HG03378 (cell line): Measurements from ENCODE around the gene NECTIN2.
"Not testable (repeated sequence)": the region's sequence is repeated elsewhere in the genome, so short reads cannot be mapped to it uniquely, and the experiment has no call there.

ENCODE experiments used
- ATAC-seq: cut with Tn5 transposase; IDR thresholded peaks from one replicate; pipeline ENCODE4 v1.9.1; 2021; ENCODE audit warnings: mild to moderate bottlenecking, moderate library complexity; ENCODE audit not compliant: unreplicated experiment

NECTIN2 gene

DNA sequence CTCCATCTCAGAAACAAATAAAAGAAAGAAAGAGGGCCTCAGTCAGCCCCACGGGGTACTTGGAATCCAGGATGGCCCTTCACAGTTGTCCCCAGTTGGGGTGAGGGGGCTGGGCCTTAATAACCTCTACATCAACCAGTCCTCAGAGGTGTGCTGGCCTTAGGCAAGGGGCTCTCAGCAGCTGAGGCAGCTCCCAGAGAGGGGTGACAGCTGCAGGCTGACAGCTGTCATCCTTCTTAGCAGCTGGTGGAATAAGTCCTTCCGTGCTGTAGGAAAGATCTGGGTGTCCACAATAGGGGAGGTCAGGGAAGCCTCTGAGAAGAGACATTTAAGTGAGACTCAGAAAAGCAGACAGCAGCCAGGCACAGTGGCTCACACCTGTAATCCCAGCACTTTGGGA is 29.8 kb upstream of the NECTIN2 start:
- ATAC-seq = no peak

DNA sequence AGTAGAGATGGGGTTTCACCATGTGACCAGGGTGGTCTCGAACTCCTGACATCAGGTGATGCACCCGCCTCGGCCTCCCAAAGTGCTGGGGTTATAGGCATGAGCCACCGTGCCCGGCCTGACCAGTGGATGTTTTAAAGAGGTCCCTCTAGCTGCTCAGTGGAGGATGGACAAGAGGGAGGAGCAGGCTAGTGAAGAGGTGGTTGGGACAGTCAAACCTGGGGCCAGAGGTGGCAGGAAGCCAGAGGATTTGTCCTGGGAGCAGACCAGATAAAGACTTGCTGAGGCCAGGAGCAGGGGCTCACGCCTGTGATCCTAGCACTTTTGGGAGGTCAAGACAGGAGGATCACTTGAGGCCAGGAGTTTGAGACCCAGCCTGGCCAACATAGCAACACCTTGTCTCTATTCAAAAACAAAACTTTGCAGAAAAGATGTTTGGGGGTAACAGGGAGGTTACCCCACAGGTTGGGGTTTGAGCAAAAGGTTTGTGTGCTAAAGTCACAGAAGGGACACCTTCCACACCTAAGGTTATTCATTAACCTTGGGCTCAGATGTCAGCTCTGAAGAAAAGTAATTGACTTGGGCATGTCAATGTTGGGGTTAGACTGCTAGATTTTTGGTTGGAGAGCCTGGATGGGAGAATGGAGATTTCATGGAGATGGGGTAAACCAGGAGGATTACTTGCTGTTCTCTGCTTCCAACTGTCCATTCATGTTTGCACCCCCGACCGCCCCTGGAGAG is 28.2 kb upstream of the NECTIN2 start:
- no peak for ATAC-seq

DNA sequence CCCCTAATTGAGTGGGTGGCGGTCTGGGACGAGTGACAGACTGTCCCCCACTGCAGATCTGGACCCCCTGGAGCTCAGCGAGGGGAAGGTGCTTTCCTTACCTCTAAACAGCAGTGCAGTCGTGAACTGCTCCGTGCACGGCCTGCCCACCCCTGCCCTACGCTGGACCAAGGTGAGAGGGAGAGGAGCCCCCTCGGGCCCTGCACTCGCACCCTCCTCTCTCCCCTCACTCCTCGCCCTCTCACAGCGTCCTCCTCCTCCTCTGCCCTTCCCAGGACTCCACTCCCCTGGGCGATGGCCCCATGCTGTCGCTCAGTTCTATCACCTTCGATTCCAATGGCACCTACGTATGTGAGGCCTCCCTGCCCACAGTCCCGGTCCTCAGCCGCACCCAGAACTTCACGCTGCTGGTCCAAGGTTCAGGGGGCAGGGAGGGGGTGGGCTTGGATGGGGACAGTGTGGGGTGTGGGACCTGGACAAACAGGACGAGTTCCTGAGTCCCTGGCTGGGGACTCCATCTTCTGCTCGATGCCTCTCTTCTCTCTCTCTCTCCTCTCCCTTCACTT is 27.5 kb upstream of the NECTIN2 start:
- ATAC-seq = no peak

DNA sequence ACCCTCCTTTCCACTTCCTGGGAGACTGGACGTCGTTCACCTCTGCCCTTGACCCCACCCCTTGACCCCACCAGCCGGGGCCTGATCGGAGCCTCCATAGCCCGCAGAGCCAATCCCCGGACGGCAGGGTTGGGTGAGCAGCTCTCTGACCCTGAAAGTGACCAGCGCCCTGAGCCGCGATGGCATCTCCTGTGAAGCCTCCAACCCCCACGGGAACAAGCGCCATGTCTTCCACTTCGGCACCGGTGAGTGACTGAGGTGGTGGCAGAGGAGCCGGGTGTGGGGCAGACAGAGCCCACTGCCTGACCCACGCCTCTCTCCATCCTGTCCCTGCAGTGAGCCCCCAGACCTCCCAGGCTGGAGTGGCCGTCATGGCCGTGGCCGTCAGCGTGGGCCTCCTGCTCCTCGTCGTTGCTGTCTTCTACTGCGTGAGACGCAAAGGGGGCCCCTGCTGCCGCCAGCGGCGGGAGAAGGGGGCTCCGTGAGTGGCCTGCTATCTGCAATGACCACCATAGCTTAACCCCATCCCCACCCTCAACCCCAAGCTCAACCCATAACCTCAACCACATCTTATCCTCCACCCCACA is 26.8 kb upstream of the NECTIN2 start:
- no peak for ATAC-seq

DNA sequence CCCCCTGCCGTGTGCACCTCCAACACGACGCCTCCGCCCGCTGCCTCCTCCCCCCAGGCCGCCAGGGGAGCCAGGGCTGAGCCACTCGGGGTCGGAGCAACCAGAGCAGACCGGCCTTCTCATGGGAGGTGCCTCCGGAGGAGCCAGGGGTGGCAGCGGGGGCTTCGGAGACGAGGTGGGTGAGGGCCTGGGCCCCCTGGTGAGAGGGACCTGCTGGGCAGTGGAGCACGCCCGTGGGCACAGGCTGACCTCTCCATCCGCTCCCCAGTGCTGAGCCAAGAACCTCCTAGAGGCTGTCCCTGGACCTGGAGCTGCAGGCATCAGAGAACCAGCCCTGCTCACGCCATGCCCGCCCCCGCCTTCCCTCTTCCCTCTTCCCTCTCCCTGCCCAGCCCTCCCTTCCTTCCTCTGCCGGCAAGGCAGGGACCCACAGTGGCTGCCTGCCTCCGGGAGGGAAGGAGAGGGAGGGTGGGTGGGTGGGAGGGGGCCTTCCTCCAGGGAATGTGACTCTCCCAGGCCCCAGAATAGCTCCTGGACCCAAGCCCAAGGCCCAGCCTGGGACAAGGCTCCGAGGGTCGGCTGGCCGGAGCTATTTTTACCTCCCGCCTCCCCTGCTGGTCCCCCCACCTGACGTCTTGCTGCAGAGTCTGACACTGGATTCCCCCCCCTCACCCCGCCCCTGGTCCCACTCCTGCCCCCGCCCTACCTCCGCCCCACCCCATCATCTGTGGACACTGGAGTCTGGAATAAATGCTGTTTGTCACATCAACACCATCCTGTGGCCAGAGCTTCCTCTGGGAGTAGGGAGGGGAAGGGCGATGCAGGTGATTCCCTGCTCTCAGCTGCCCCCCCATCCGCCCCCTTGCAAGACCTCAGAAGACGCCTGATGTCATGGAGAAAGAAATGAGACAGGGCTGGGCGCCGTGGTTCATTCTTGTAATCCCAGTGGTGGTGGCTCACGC is 25.2 kb upstream of the NECTIN2 start:
- ATAC-seq = no peak

DNA sequence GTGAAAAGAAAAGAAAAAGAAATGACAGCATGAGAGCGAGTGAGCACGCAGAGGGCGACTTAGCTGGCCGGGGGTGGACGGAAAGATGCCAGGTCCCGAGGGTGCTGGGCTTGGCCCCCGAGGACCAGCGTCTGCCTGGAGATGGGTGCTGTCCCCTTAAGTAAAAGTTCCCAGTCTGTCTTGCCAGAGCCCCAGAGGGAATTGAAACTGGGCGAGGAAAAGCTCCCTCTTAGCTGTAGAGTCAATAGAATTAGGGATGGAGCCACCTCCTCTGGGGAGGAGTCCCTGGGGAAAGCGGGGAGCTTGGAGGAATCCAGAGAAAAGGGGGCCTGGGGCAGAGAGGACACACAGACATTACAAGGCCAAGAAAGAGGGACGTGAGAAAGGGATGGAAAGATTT is 23.9 kb upstream of the NECTIN2 start:
- no peak for ATAC-seq

DNA sequence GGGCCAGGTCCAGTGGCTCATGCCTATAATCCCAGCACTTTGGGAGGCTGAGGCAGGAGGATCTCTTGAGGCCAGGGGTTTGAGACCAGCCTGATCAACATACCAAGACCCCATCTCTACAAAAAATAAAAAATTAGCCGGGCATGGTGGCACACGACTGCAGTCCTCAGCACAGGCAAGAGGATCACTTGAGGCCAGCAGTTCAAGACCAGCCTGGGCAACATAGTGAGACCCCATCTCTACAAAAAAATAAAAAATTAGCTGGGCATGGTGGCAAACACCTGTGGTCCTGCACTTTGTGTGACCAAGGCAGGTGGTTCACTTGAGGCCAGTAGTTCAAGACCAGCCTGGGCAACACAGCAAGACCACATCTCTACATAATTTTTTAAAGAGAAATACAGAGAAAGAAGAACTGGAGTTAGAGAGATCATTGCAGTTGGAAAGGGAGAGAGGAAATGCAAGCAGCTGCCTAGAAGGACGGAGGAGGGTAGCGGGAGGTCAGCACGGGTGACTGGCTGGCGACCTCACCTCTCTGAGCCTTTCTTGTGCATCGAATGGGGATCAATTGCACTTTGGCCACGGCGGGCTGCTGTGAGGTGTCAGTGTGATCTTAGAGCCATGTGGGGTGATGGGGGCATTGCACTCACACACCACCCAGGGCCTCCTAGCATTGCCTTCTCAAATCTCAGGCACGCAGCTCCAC is 23.3 kb upstream of the NECTIN2 start:
- ATAC-seq = no peak

DNA sequence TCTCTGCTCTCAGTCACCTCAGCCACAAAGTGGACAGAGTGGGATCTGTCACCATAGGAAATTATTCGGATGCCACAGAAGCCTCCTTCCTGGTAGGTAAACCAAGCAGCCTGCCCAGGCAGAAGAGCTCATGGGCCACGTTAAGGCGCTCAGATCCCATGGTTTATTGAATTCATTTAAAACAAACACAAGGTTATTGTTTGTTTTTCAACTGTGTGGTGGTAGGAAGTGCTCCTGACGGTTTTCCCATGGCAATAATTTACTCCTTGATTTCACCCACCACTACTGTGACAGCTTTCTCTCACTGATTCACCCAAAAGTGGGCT is 22.8 kb upstream of the NECTIN2 start:
- ATAC-seq = no peak

DNA sequence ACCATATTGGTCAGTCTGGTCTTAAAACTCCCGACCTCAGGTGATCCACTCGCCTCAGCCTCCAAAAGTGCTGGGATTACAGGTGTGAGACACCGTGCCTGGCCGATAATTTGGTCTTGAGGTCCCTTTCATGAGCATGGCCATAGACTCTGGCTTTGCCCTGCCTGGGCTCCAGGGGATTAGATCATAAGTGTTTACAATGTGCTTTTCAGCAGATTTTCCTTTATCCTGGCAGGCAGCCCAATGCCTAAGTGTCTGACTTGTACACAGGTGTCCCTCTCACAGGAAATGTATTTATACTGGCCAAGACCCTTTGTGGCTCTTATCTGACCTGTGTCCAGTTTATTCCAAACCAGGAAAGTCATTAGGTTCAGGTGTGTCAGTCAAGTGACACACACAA is 21.3 kb upstream of the NECTIN2 start:
- no peak for ATAC-seq

DNA sequence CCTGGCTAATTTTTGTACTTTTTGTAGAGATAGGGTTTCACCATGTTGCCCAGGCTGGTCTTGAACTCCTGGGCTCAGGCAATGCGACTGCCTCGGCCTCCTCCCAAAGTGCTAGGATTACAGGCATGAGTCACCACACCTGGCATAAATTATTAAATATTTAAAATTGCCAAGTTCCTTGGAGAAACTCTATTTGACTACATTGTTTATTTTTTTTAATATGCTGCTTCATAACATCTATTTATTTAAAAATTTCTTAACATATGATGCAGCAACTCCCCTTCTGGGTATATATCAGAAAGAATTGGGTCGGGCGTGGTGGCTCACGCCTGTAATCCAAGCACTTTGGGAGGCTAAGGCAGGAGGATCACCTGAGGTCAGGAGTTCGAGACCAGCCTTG is 13.2 kb upstream of the NECTIN2 start:
- ATAC-seq = not testable (repeated sequence)

DNA sequence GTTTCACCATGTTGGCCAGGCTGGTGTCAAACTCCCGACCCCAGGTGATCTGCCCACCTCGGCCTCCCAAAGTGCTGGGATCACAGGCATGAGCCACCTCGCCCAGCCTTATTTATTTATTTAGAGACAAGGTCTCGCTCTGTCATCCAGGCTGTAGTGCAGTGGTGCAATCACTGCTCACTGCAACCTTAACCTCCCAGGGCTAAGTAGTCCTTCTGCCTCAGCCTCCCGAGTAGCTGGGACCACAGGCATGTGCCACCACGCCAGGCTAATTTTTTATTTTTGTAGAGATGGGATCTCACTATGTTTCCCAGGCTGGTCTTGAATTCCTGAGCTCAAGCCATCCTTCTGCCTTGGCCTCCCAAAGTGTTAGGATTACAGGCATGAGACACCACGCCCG is 11.7 kb upstream of the NECTIN2 start:
- ATAC-seq = not testable (repeated sequence)

DNA sequence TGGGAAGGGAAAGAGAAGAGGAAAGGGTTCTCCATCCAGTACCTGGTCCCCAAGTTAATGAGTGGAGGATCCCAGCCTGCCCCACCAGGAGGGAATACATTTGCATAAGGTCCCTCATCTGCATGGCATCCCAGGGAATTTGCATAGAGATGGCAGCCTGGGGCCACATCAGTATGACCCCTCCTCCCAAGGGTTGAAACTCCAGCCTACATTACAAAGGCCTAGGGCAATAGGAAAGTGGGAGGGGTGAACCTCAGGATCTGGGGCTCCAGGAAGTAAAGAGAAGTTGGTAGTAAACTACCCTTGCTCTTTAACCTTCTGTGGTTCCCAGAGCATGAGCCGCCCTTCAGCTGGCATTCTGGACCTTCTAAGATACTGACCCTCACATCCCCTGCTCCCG is 6.8 kb upstream of the NECTIN2 start:
- no peak for ATAC-seq

DNA sequence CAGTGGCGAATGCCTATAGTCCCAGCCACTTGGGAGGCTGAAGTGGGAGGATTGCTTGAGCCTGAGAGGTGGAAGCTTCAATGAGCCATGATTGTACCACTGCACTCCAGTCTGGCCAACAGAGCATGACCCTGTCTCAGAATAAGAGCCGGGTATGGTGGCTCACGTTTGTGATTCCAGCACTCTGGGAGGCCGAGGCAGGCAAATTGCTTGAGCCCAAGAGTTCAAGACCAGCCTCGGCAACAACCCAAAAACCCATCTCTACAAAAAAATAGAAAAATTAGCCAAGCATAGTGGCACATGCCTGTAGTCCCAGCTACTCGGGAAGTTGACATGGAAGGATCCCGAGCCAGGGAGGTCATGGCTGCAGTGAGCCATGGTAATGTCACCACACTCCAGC is 5.3 kb upstream of the NECTIN2 start:
- ATAC-seq = no peak

DNA sequence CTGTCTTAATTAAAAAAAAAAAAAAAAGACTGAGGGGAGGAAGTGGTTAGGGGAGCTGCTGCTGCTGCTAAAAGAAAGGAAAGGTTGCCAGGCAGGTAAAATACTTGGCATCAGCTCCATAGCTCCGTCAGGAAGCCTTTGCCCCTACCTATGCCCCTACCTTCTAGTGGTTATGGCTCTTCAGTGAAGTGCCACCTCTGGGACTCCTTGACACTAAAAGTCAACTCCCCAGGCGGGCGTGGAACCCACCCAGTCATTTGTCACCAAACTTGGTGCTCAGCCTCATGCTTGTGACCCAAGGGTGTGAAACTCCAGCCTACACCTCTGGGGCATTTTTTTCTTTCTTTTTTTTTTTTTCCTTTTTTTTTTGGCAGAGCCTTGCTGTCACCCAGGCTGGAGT is 4.9 kb upstream of the NECTIN2 start:
- no peak for ATAC-seq

DNA sequence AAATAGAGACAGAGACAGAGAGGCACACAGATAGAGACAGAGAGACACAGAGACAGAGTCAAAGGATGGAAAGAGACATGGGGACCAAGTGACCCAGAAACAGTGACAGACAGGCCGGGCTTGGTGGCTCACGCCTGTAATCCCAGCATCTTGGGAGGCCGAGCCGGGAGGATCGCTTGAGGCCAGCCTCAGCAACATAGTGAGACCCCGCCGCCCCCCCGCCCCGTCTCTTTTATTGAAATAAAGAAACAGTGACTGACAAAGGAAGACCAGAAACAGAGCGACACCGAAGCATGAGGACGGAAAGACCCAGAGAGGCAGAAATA is 848 bp upstream of the NECTIN2 start:
- ATAC-seq = no peak

DNA sequence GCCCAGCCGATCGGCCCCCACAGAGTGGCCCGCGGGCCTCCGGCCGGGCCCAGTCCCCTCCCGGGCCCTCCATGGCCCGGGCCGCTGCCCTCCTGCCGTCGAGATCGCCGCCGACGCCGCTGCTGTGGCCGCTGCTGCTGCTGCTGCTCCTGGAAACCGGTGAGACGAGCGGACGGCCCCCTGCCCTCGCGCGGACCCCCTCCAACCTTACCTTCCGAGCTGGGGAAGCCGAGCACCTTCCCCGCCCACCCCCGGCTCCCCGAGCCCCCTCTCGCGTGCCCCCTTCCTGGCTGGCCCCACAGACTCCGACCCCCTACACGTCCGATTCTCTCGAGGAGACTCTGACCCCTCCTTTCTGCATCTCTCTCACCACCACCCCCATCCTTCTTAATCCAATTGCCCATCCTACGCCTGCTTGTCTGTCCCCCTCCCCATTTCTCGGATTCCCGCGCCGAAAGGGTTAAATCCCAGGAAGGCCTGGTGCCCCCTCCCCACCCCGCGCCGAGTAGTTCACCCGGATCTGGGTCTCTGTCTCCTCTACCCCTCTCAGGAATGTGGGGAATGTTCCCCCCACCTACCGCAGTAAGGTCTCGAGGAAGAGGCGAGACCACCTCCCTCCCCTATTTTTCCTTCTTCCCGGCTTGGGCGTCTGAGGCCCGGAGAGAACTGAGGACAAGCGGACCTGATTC is 502 bp downstream of the NECTIN2 start:
- ATAC-seq = no peak

DNA sequence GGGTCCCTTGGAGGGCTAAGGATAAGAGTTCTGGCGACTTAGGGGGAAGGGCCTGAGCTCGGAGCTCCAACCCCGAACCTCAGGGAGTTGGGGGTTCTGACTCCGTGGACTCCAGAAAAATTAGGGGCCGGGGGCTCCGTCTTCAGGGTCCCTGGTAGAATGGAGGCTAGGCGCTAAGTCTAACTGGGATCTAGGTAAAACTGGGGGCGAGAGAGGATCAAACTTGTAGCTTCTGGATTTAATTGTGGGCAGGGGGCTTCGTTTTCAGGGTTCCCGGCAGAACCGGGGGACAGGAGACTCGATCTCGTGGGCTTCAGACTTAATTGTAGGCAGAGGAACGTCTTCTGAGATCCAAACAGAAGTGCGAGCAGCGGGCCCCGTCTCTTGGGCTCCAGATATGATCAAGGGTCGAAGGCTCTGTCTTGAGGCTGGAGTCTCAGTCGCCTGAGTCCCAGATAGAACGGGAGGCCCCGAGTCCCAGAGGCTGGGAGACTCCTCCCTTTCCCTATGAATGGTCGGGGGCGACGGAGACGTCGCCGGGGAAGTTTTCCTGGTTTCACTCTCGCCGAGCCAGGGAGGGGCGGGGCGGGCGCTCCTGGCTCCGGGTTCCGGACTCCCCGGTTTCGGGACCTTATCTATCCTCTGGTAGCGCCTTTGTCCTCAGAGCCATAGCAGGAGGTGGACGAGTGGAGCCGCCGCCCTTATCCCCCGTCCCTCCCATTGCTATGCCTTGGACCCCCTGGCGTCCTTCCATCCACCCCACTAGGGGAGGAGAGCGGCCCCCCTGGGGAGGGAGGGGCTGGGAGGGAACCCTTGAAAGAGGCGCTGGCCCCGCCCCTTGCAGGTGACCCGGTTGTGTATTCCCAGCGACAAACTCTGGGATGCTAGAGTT is 1.3 kb downstream of the NECTIN2 start:
- no peak for ATAC-seq

DNA sequence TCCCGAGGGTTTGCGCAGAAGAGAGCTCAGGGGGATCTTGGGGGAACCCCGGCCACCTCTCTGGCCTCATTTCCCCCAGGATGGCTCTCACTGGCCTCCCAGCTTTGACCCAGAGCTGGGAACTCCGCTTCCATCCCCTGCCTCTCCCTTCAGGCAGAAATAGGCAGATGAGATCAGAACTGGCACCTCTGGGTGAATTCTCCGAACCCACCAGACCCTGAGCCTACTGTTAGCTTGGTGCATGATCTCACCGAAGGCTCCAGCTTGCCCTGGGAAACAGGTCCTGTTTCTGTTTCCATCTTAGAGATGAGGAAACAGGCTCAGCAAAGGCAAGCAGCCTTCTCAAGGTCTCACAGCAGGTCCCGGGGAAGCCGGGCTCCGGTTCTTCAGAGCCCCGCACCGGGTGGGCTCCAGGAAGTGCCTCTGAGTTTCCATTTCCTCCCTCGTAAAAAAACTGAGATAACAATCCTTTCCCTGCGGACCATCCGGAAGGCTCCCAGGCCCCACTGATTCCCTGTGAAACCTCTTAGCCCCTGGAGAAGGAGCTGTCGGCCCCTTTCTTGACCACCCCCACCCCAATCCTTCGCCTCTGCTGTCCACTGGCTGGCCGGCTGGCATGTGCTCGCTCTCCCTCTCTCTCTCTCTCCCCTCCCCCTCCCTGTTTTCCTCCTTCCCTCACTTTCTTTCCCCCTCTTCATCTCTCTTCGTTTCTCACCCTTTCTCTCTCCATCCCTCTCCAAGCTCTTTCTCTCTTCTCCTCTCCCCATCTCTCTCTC is 2.1 kb downstream of the NECTIN2 start:
- no peak for ATAC-seq
